Left lung (tissue), 10 donors: ENCODE measurements around the gene TPST1. TPM values are rescaled to one million over a fixed set of nuclear protein-coding genes. Genes with fewer than 3 reads are reported as not detected.

Experiments used
- ATAC-seq: fragments of 200-7000 bp; cut with Tn5 transposase; one replicate; pipeline ENCODE4 v1.9.1; 2020; ENCODE audit warnings: moderate library complexity
- DNase-seq, 4 donors: peaks; one replicate each; pipeline ENCODE4 v3.0.0-alpha.2; 2013 to 2020
- H3K27ac ChIP-seq, 2 donors: fragments of 200-600 bp; sonication (generic) in 1 of 2; one replicate each; pipeline versions ENCODE4 v1.5.0 to v1.8.0; 2020 to 2021
- H3K27me3 ChIP-seq, 2 donors: fragments of 200-600 bp; sonication (generic) in 1 of 2; one replicate each; pipeline versions ENCODE4 v1.5.0 to v1.8.0; 2020 to 2021
- H3K36me3 ChIP-seq, 2 donors: fragments of 200-600 bp; sonication (generic) in 1 of 2; one replicate each; pipeline versions ENCODE4 v1.5.0 to v1.8.0; 2020 to 2021
- H3K4me1 ChIP-seq, 2 donors: fragments of 200-600 bp; one replicate each; pipeline ENCODE4 v1.8.0; 2021
- H3K4me3 ChIP-seq, 2 donors: fragments of 200-600 bp; sonication (generic) in 1 of 2; one replicate each; pipeline versions ENCODE4 v1.5.0 to v1.8.0; 2020 to 2021; ENCODE audit warnings: mild to moderate bottlenecking in 1 of 2
- H3K9me3 ChIP-seq, 2 donors: fragments of 200-600 bp; sonication (generic) in 1 of 2; one replicate each; pipeline versions ENCODE4 v1.5.0 to v1.8.0; 2020 to 2021
- intact Hi-C, 2 donors: fragments of 100-400 bp; cut with DNase I; formaldehyde crosslinking; loops; one replicate each; pipeline versions ENCODE4 v1.11.2 to v1.14.2; 2022
- polyA plus RNA-seq, 6 donors: library from polyadenylated mRNA; unstranded; fragments of 120-200 nt; gene quantifications; one replicate each; pipeline ENCODE4 v1.2.1, GENCODE V29; 2013; ENCODE audit not compliant: insufficient read length in 6 of 6
- total RNA-seq, 2 donors: library from RNA; stranded (reverse); fragmentation: NEBNext Ultra II Directional; extraction: Animal tissue kit (Norgen Biotek cat#: 25700); gene quantifications; one replicate each; pipeline ENCODE4 v1.2.1, GENCODE V29; 2021
- TF ChIP-seq, protein P1 (sequence below), 2 donors: fragments of 200-600 bp; sonication (generic) in 1 of 2; IDR thresholded peaks; one replicate each; pipeline versions ENCODE4 v1.5.0 to v1.8.0; 2021; ENCODE audit warnings: antibody characterized with exemption in 2 of 2
- donor health status: DM: no; HTN: yes; CAD: no.
- donor health status: DM: no; HTN: no; CAD: no.

TPST1 gene
- total and polyA plus RNA-seq, 8 donors: 30.5 to 64.1 (median 50.4) TPM

DNA sequence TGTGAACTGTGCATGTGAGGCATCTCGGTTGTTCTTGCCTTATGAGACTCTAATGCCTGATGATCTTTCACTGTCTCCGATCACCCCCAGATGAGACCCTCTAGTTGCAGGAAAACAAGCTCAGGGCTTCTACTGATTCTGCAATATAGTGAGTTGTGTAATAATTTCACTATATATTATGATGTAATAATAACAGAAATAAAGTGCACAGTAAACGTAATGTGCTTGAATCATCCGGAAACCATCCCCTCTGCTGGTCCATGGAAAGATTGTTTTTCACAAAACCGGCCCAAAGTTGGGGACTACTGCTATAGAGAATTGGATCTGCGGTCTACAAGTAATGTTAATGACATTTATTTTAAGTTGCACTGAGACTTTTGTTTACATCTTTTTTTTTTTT lies 126.7 kb downstream of the TPST1 start:
- H3K4me1 ChIP-seq: peaks cover 0 to 4% of the 10 kb centered on the region in 2 donors
- no peak overlapping the region for H3K27ac ChIP-seq
- DNase-seq (no peak), ATAC-seq (no peak)
- no peak overlapping the region for H3K4me3 ChIP-seq
- intact Hi-C loops: no loop called here
- H3K36me3 ChIP-seq: no peaks in the 10 kb centered on the region
- no peaks in the 10 kb centered on the region for H3K27me3 ChIP-seq
- TF ChIP-seq, protein P1, sequence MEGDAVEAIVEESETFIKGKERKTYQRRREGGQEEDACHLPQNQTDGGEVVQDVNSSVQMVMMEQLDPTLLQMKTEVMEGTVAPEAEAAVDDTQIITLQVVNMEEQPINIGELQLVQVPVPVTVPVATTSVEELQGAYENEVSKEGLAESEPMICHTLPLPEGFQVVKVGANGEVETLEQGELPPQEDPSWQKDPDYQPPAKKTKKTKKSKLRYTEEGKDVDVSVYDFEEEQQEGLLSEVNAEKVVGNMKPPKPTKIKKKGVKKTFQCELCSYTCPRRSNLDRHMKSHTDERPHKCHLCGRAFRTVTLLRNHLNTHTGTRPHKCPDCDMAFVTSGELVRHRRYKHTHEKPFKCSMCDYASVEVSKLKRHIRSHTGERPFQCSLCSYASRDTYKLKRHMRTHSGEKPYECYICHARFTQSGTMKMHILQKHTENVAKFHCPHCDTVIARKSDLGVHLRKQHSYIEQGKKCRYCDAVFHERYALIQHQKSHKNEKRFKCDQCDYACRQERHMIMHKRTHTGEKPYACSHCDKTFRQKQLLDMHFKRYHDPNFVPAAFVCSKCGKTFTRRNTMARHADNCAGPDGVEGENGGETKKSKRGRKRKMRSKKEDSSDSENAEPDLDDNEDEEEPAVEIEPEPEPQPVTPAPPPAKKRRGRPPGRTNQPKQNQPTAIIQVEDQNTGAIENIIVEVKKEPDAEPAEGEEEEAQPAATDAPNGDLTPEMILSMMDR (IDR thresholded peaks at IDR 0.05): no peak
- peaks cover 0 to 12% of the 10 kb centered on the region in 2 donors for H3K9me3 ChIP-seq

DNA sequence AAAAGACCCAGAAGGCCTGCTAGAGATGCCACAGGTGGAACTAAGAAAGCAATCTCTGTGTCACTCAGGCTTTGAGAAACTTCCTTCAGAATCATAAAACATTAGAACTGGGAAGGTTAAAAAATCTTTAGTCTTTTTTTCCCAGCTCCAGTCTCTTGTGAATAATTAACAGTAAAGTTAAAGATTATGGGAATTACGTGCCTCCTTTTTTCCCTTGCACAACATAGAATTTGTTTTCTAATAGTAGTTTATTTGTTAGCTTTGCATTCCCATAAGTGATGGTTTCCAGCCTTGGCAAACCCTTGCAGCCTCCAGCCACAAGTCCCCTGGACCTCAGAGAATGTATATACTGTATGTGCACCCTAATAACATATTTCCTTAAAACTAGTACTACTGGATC lies 128.3 kb downstream of the TPST1 start:
- intact Hi-C loops: no loop called here
- no peak for ATAC-seq

DNA sequence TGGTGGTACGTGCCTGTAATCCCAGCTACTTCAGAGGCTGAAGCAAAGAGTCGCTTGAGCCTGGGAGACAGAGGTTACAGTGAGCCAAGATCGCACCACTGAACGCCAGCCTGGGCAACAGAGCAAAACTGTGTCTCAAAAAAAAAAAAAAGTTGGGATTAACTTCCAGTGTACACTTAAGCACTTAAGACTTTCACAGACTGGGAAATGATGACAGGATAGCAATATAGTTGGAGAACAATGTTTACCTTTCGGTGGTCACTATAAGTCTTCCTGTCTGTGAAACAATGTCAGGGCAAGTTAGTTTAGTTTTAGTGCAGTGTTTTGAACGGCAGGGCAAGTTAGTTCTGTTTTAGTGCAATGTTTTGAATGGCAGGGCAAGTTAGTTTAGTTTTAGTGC lies 130.2 kb downstream of the TPST1 start:
- no peak for ATAC-seq

More for the DNA sequence above, 128.3 kb downstream of the TPST1 start:
- Histone ChIP-seq H3K4me3 (no peak overlapping the region), H3K9me3 (peaks cover 0 to 18% of the 10 kb centered on the region in 2 donors), H3K4me1 (peaks cover 0 to 4% of the 10 kb centered on the region in 2 donors), H3K27ac (no peak overlapping the region), H3K27me3 (no peaks in the 10 kb centered on the region), H3K36me3 (no peaks in the 10 kb centered on the region)
- no peak for DNase-seq
- TF ChIP-seq, protein P1 (IDR thresholded peaks at IDR 0.05): no peak

DNA sequence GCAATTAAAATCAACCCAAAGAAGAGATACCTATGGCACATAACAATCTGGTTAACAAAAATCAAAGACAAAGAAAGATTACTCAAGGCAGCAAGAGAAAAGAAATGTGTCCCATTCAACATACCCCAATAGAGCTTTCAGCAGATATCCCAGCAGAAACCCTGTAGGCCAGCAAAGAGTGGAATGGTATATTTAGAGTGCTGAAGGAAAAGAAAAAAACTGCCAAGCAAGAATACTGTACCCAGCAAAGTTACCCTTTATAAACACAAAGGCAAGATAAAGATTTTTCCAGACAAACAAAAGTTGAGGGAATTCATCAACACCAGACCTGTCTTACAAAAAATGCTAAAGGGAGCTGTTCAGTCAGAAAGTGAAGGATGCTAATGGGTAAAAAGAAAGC lies 131.6 kb downstream of the TPST1 start:
- H3K9me3 ChIP-seq: peaks cover 0 to 27% of the 10 kb centered on the region in 2 donors
- TF ChIP-seq, protein P1 (IDR thresholded peaks at IDR 0.05): no peak
- ATAC-seq: no peak
- intact Hi-C loops: no loop called here
- no peaks in the 10 kb centered on the region for H3K36me3 ChIP-seq
- H3K27ac ChIP-seq: no peak overlapping the region
- no peak for DNase-seq
- no peaks in the 10 kb centered on the region for H3K27me3 ChIP-seq
- H3K4me1 ChIP-seq: no peaks in the 10 kb centered on the region
- H3K4me3 ChIP-seq: no peak overlapping the region

More for the DNA sequence above, 130.2 kb downstream of the TPST1 start:
- Histone ChIP-seq H3K36me3 (no peaks in the 10 kb centered on the region), H3K27me3 (no peaks in the 10 kb centered on the region), H3K9me3 (peaks cover 0 to 25% of the 10 kb centered on the region in 2 donors), H3K4me1 (peaks cover 0 to 4% of the 10 kb centered on the region in 2 donors), H3K27ac (no peak overlapping the region), H3K4me3 (no peak overlapping the region)
- DNase-seq: no peak
- intact Hi-C loops: no loop called here
- TF ChIP-seq, protein P1 (IDR thresholded peaks at IDR 0.05): no peak

DNA sequence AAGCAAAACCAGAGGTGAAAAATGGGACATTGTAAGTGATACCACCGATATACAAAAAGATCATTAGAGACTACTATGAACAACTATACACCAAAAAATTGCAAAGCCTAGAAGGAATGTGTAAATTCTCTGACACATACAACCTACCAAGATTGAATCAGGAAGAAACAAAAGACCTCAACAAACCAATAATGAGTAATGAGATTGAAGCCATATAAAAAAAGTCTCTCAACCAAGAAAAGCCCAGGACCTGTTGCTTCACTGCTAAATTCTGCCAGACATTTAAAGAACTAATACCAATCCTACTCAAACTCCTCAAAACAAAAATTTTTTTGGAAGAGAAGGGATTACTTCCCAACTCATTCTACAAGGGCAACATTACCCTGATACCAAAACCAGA lies 134.0 kb downstream of the TPST1 start:
- no peak overlapping the region for H3K4me3 ChIP-seq
- H3K36me3 ChIP-seq: no peaks in the 10 kb centered on the region
- no peak overlapping the region for H3K27ac ChIP-seq
- TF ChIP-seq, protein P1 (IDR thresholded peaks at IDR 0.05): no peak
- DNase-seq: no peak
- H3K4me1 ChIP-seq: no peaks in the 10 kb centered on the region
- intact Hi-C loops: no loop called here
- H3K27me3 ChIP-seq: no peaks in the 10 kb centered on the region
- peaks cover 0 to 27% of the 10 kb centered on the region in 2 donors for H3K9me3 ChIP-seq
- ATAC-seq: no peak
